Right lobe of liver (tissue), 6 donors: ENCODE data around the gene NT5E. TPM values are rescaled to one million over a fixed set of nuclear protein-coding genes. Genes with fewer than 3 reads are reported as not detected.

ENCODE experiments used
- ATAC-seq, 4 donors: fragments of 200-7000 bp; cut with Tn5 transposase; one replicate each; pipeline ENCODE4 v1.9.1; 2020; ENCODE audit warnings: mild to moderate bottlenecking in 4 of 4, moderate library complexity in 4 of 4
- DNase-seq, 3 donors: peaks; one replicate each; pipeline ENCODE4 v3.0.0-alpha.2; 2020
- H3K27ac ChIP-seq, 3 donors: fragments of 200-600 bp; one replicate each; pipeline ENCODE4 v1.8.0; 2022
- H3K27me3 ChIP-seq, 2 donors: fragments of 200-600 bp; one replicate each; pipeline ENCODE4 v1.8.0; 2022
- H3K36me3 ChIP-seq, 4 donors: fragments of 200-600 bp; sonication (generic) in 1 of 4; one replicate each; pipeline versions ENCODE4 v1.5.1 to v1.8.0; 2017 to 2022; ENCODE audit warnings: control low read depth in 1 of 4
- H3K4me1 ChIP-seq, 4 donors: fragments of 200-600 bp; sonication (generic) in 1 of 4; one replicate each; pipeline versions ENCODE4 v1.5.1 to v1.8.0; 2017 to 2022; ENCODE audit warnings: control low read depth in 1 of 4
- H3K4me3 ChIP-seq, 3 donors: fragments of 200-600 bp; one replicate each; pipeline ENCODE4 v1.8.0; 2022
- H3K9me3 ChIP-seq, 4 donors: fragments of 200-600 bp; sonication (generic) in 1 of 4; one replicate each; pipeline versions ENCODE4 v1.5.1 to v1.8.0; 2017 to 2022; ENCODE audit warnings: control low read depth in 1 of 4
- CTCF ChIP-seq, 4 donors: fragments of 200-600 bp in 3 of 4; fragments of 450-650 bp in 1 of 4; IDR thresholded peaks; one replicate each; pipeline versions ENCODE4 v1.5.1 to v1.8.0; 2016 to 2022; ENCODE audit warnings: antibody characterized with exemption in 4 of 4, mild to moderate bottlenecking in 2 of 4
- POLR2A ChIP-seq: fragments of 450-650 bp; IDR thresholded peaks from one replicate; pipeline ENCODE4 v1.6.1; 2017; ENCODE audit warnings: antibody characterized with exemption, mild to moderate bottlenecking
- WGBS: methylation state at CpG from one replicate; pipeline ENCODE4 v1.1.6; 2018; ENCODE audit warnings: low coverage, low lambda C conversion rate; ENCODE audit not compliant: insufficient coverage; ENCODE audit errors: missing lambda C conversion rate; 5-methylcytosine and 5-hydroxymethylcytosine counted together
- intact Hi-C, 2 donors: fragments of 100-400 bp; cut with DNase I; formaldehyde crosslinking; loops; one replicate each; pipeline versions ENCODE4 v1.11.2 to v1.14.1; 2022
- total RNA-seq, 6 experiments: library from RNA; depleted of rRNA in 2 of 6; stranded (reverse); fragments of >200 nt in 2 of 6; fragmentation: NEBNext Ultra II Directional in 3 of 6; extraction: Animal tissue kit (Norgen Biotek cat#: 25700) in 3 of 6; gene quantifications; one replicate each; pipeline versions ENCODE4 v1.1.0 to v1.2.4, GENCODE V29; 2016 to 2023
- donor health status: DM: no; HTN: yes; CAD: no.
- donor health status: DM: no; HTN: no; CAD: no.
- donor health status: DM: no; HTN: no; CAD: no.
- donor health status: DM: no; HTN: yes; CAD: no.
- donor health status: DM: no; HTN: yes; CAD: no.

NT5E gene
- total RNA-seq, 6 experiments from 2014 or later: 19.3 to 31.8 (median 25.8) TPM

GRCh38 chr6:85412911-85413430, 36.9 kb upstream of the NT5E start:
- intact Hi-C loops: no loop called here
- DNase-seq (no peak), ATAC-seq (no peak)
- Histone ChIP-seq H3K27me3 (no peaks in the 10 kb centered on the region), H3K9me3 (no peaks in the 10 kb centered on the region), H3K4me3 (no peak overlapping the region), H3K36me3 (no peaks in the 10 kb centered on the region), H3K4me1 (no peaks in the 10 kb centered on the region), H3K27ac (no peak overlapping the region)
- no peak for TF ChIP-seq POLR2A
- no peak for TF ChIP-seq CTCF (IDR thresholded peaks at IDR 0.05)

GRCh38 chr6:85416049-85416448, 33.8 kb upstream of the NT5E start:
- Histone ChIP-seq H3K9me3 (no peaks in the 10 kb centered on the region), H3K4me3 (no peak overlapping the region), H3K4me1 (no peaks in the 10 kb centered on the region), H3K36me3 (no peaks in the 10 kb centered on the region), H3K27ac (no peak overlapping the region), H3K27me3 (no peaks in the 10 kb centered on the region)
- WGBS: 86% methylated on average over 1 of the region's 1 CpG
- ATAC-seq (no peak), DNase-seq (no peak)
- TF ChIP-seq POLR2A: no peak
- intact Hi-C loops: no loop called here

- H3K36me3 ChIP-seq: no peaks in the 10 kb centered on the region
- intact Hi-C loops: no loop called here
- DNase-seq (no peak), ATAC-seq (no peak)
- no peak overlapping the region for H3K27ac ChIP-seq
- no peaks in the 10 kb centered on the region for H3K27me3 ChIP-seq
- H3K9me3 ChIP-seq: no peaks in the 10 kb centered on the region
- H3K4me3 ChIP-seq: no peak overlapping the region
- no peaks in the 10 kb centered on the region for H3K4me1 ChIP-seq
- no peak for TF ChIP-seq POLR2A
- no peak for TF ChIP-seq CTCF (IDR thresholded peaks at IDR 0.05)
- 86% methylated on average over 2 of the region's 2 CpGs for WGBS
These were observed 33.1 kb upstream of the NT5E start for GRCh38 chr6:85416766-85417165.

- Histone ChIP-seq H3K36me3 (no peaks in the 10 kb centered on the region), H3K27me3 (no peaks in the 10 kb centered on the region), H3K9me3 (no peaks in the 10 kb centered on the region), H3K4me3 (no peak overlapping the region), H3K4me1 (no peaks in the 10 kb centered on the region), H3K27ac (no peak overlapping the region)
- DNase-seq (no peak), ATAC-seq (no peak)
- no peak for TF ChIP-seq CTCF (IDR thresholded peaks at IDR 0.05)
- no peak for TF ChIP-seq POLR2A
- intact Hi-C loops: no loop called here
These were observed 32.5 kb upstream of the NT5E start for GRCh38 chr6:85417336-85417735.

- Histone ChIP-seq H3K4me3 (no peak overlapping the region), H3K27ac (no peak overlapping the region), H3K9me3 (no peaks in the 10 kb centered on the region), H3K4me1 (no peaks in the 10 kb centered on the region), H3K27me3 (no peaks in the 10 kb centered on the region), H3K36me3 (no peaks in the 10 kb centered on the region)
- WGBS: 59% methylated on average over 2 of the region's 2 CpGs
- intact Hi-C loops: no loop called here
- DNase-seq (no peak), ATAC-seq (no peak)
- TF ChIP-seq POLR2A (no peak), CTCF (IDR thresholded peaks at IDR 0.05) (no peak)
These were observed 31.8 kb upstream of the NT5E start for GRCh38 chr6:85418059-85418458.
